T-helper 1 cell treated with Interleukin-12 subunit alpha and Interleukin-12 subunit beta and Interleukin-4 antibody, amounts not matched to agents 30 μg/mL and 1 μg/mL, for 36 hours (primary cell): ENCODE results near the gene FBXO41.
"Not testable (repeated sequence)": the region's sequence is repeated elsewhere in the genome, so short reads cannot be mapped to it uniquely, and the experiment has no call there.

Experiments
- H3K27ac Mint-ChIP-seq: one replicate; pipeline ENCODE4 v1.8.0; 2021; ENCODE audit warnings: mild to moderate bottlenecking, mixed read lengths
- H3K27me3 Mint-ChIP-seq: one replicate; pipeline ENCODE4 v1.8.0; 2021; ENCODE audit warnings: low read depth, mixed read lengths
- H3K36me3 Mint-ChIP-seq: one replicate; pipeline ENCODE4 v1.8.0; 2021; ENCODE audit warnings: low read depth, mixed read lengths
- H3K4me1 Mint-ChIP-seq: one replicate; pipeline ENCODE4 v1.8.0; 2021; ENCODE audit warnings: low read depth, mixed read lengths
- H3K4me3 Mint-ChIP-seq: one replicate; pipeline ENCODE4 v1.8.0; 2021; ENCODE audit warnings: mild to moderate bottlenecking, moderate library complexity, mixed read lengths
- H3K9me3 Mint-ChIP-seq: one replicate; pipeline ENCODE4 v1.8.0; 2021; ENCODE audit warnings: mixed read lengths

The FBXO41 gene

GRCh38 chr2:73279852-73280251 lies 4.4 kb downstream of the FBXO41 start:
- Mint-ChIP-seq H3K27ac (no peak overlapping the region), H3K27me3 (no peaks in the 10 kb centered on the region), H3K36me3 (no peaks in the 10 kb centered on the region), H3K4me3 (no peak overlapping the region), H3K9me3 (no peaks in the 10 kb centered on the region), H3K4me1 (peaks cover 5% of the 10 kb centered on the region)

- Mint-ChIP-seq H3K4me3 (no peak overlapping the region), H3K4me1 (peaks cover 15% of the 10 kb centered on the region), H3K9me3 (no peaks in the 10 kb centered on the region), H3K36me3 (peaks cover 3% of the 10 kb centered on the region), H3K27ac (no peak overlapping the region), H3K27me3 (no peaks in the 10 kb centered on the region)
Measured at GRCh38 chr2:73272270-73272669, 12.0 kb downstream of the FBXO41 start.

- H3K4me3 Mint-ChIP-seq: peak overlapping the region; percentile 70
- peak overlapping the region; percentile 58 for H3K27ac Mint-ChIP-seq
- H3K27me3 Mint-ChIP-seq: no peaks in the 10 kb centered on the region
- H3K9me3 Mint-ChIP-seq: no peaks in the 10 kb centered on the region
- H3K36me3 Mint-ChIP-seq: peaks cover 6% of the 10 kb centered on the region
- peaks cover 18% of the 10 kb centered on the region for H3K4me1 Mint-ChIP-seq
Measured at GRCh38 chr2:73269686-73270465, 14.4 kb downstream of the FBXO41 start.

GRCh38 chr2:73268830-73269685 lies 15.2 kb downstream of the FBXO41 start:
- H3K4me1 Mint-ChIP-seq: peaks cover 18% of the 10 kb centered on the region
- no peak overlapping the region for H3K4me3 Mint-ChIP-seq
- H3K9me3 Mint-ChIP-seq: no peaks in the 10 kb centered on the region
- peaks cover 6% of the 10 kb centered on the region for H3K36me3 Mint-ChIP-seq
- H3K27me3 Mint-ChIP-seq: no peaks in the 10 kb centered on the region
- no peak overlapping the region for H3K27ac Mint-ChIP-seq

GRCh38 chr2:73268366-73268829 lies 15.9 kb downstream of the FBXO41 start:
- peaks cover 18% of the 10 kb centered on the region for H3K4me1 Mint-ChIP-seq
- peaks cover 6% of the 10 kb centered on the region for H3K36me3 Mint-ChIP-seq
- H3K27ac Mint-ChIP-seq: peak overlapping the region; percentile 4
- peak overlapping the region; percentile 58 for H3K4me3 Mint-ChIP-seq
- no peaks in the 10 kb centered on the region for H3K9me3 Mint-ChIP-seq
- no peaks in the 10 kb centered on the region for H3K27me3 Mint-ChIP-seq

- Mint-ChIP-seq H3K4me3 (peak overlapping the region; percentile 2), H3K9me3 (no peaks in the 10 kb centered on the region), H3K27ac (no peak overlapping the region), H3K36me3 (peaks cover 6% of the 10 kb centered on the region), H3K4me1 (peaks cover 18% of the 10 kb centered on the region), H3K27me3 (no peaks in the 10 kb centered on the region)
Measured at GRCh38 chr2:73267008-73267407, 17.3 kb downstream of the FBXO41 start.

GRCh38 chr2:73266061-73266901 lies 18.0 kb downstream of the FBXO41 start:
- no peaks in the 10 kb centered on the region for H3K9me3 Mint-ChIP-seq
- peaks cover 6% of the 10 kb centered on the region for H3K36me3 Mint-ChIP-seq
- no peak overlapping the region for H3K4me3 Mint-ChIP-seq
- no peaks in the 10 kb centered on the region for H3K27me3 Mint-ChIP-seq
- no peak overlapping the region for H3K27ac Mint-ChIP-seq
- peaks cover 18% of the 10 kb centered on the region for H3K4me1 Mint-ChIP-seq

GRCh38 chr2:73265298-73266060 lies 18.8 kb downstream of the FBXO41 start:
- Mint-ChIP-seq H3K4me3 (no peak overlapping the region), H3K27ac (no peak overlapping the region), H3K27me3 (no peaks in the 10 kb centered on the region), H3K36me3 (peaks cover 6% of the 10 kb centered on the region), H3K9me3 (no peaks in the 10 kb centered on the region), H3K4me1 (peaks cover 14% of the 10 kb centered on the region)

GRCh38 chr2:73264783-73265182 lies 19.5 kb downstream of the FBXO41 start:
- Mint-ChIP-seq H3K4me3 (no peak overlapping the region), H3K9me3 (no peaks in the 10 kb centered on the region), H3K27ac (no peak overlapping the region), H3K27me3 (no peaks in the 10 kb centered on the region), H3K4me1 (peaks cover 11% of the 10 kb centered on the region), H3K36me3 (peaks cover 6% of the 10 kb centered on the region)

GRCh38 chr2:73264332-73264606 lies 20.0 kb downstream of the FBXO41 start:
- H3K4me3 Mint-ChIP-seq: no peak overlapping the region
- H3K27ac Mint-ChIP-seq: no peak overlapping the region
- no peaks in the 10 kb centered on the region for H3K9me3 Mint-ChIP-seq
- peaks cover 9% of the 10 kb centered on the region for H3K4me1 Mint-ChIP-seq
- H3K36me3 Mint-ChIP-seq: peaks cover 6% of the 10 kb centered on the region
- no peaks in the 10 kb centered on the region for H3K27me3 Mint-ChIP-seq

- H3K4me1 Mint-ChIP-seq: peaks cover 9% of the 10 kb centered on the region
- H3K27ac Mint-ChIP-seq: no peak overlapping the region
- no peaks in the 10 kb centered on the region for H3K27me3 Mint-ChIP-seq
- H3K36me3 Mint-ChIP-seq: peaks cover 6% of the 10 kb centered on the region
- H3K9me3 Mint-ChIP-seq: no peaks in the 10 kb centered on the region
- H3K4me3 Mint-ChIP-seq: no peak overlapping the region
Measured at GRCh38 chr2:73263540-73264331, 20.5 kb downstream of the FBXO41 start.

GRCh38 chr2:73262691-73263429 lies 21.4 kb downstream of the FBXO41 start:
- not testable (repeated sequence) for H3K36me3 Mint-ChIP-seq, H3K27me3 Mint-ChIP-seq, H3K9me3 Mint-ChIP-seq, H3K27ac Mint-ChIP-seq, H3K4me1 Mint-ChIP-seq, H3K4me3 Mint-ChIP-seq
